GM18517 (cell line): Measurements from ENCODE around the gene IGFL4.
"Not testable (repeated sequence)": the region's sequence is repeated elsewhere in the genome, so short reads cannot be mapped to it uniquely, and the experiment has no call there.

ENCODE experiments used
- ATAC-seq: cut with Tn5 transposase; IDR thresholded peaks from one replicate; pipeline ENCODE4 v1.9.1; 2021; ENCODE audit warnings: mild to moderate bottlenecking, moderate library complexity; ENCODE audit not compliant: unreplicated experiment

IGFL4 gene

GRCh38 chr19:46040952-46041500 lies at the start of gene IGFL4:
Gene IGFL4 (minus strand): TSS chr19:46041002. CDS start chr19:46040962, 40 bp downstream.
- no peak for ATAC-seq

GRCh38 chr19:46090444-46090843 lies 49.6 kb upstream of the IGFL4 start:
- no peak for ATAC-seq

GRCh38 chr19:46089432-46089831 lies 48.6 kb upstream of the IGFL4 start:
- ATAC-seq = no peak

- no peak for ATAC-seq
Observed at GRCh38 chr19:46088101-46088500, 47.3 kb upstream of the IGFL4 start.

GRCh38 chr19:46085888-46086287 lies 45.1 kb upstream of the IGFL4 start:
- no peak for ATAC-seq

- no peak for ATAC-seq
Observed at GRCh38 chr19:46082728-46083050, 41.9 kb upstream of the IGFL4 start.

- ATAC-seq = no peak
Observed at GRCh38 chr19:46081928-46082727, 41.3 kb upstream of the IGFL4 start.

GRCh38 chr19:46080561-46080960 lies 39.8 kb upstream of the IGFL4 start:
- no peak for ATAC-seq

- no peak for ATAC-seq
Observed at GRCh38 chr19:46079576-46079975, 38.8 kb upstream of the IGFL4 start.

- ATAC-seq = not testable (repeated sequence)
Observed at GRCh38 chr19:46078573-46079332, 38.0 kb upstream of the IGFL4 start.

GRCh38 chr19:46077815-46078167 lies 37.0 kb upstream of the IGFL4 start:
- ATAC-seq = no peak

GRCh38 chr19:46076951-46077814 lies 36.4 kb upstream of the IGFL4 start:
- no peak for ATAC-seq

- no peak for ATAC-seq
Observed at GRCh38 chr19:46076031-46076880, 35.5 kb upstream of the IGFL4 start.

GRCh38 chr19:46073268-46073922 lies 32.6 kb upstream of the IGFL4 start:
- no peak for ATAC-seq

- no peak for ATAC-seq
Observed at GRCh38 chr19:46069806-46070341, 29.1 kb upstream of the IGFL4 start.

GRCh38 chr19:46068345-46069258 lies 27.8 kb upstream of the IGFL4 start:
- no peak for ATAC-seq

GRCh38 chr19:46067691-46068090 lies 26.9 kb upstream of the IGFL4 start:
- ATAC-seq = no peak

GRCh38 chr19:46066471-46066870 lies 25.7 kb upstream of the IGFL4 start:
- ATAC-seq = no peak
